ENCODE measurements around the gene CPNE1. TPM values are rescaled to one million over a fixed set of nuclear protein-coding genes. Genes with fewer than 3 reads are reported as not detected.

CPNE1 gene
- total RNA-seq, 4 donors from 2014 or later, result 80.6 to 166 (median 131) TPM

- peak in 1 of 2 donors; percentile 54 for TF ChIP-seq POLR2A (IDR thresholded peaks at IDR 0.05)
- no peak for TF ChIP-seq CTCF (IDR thresholded peaks at IDR 0.05)
- Histone ChIP-seq H3K27me3 (no peaks in the 10 kb centered on the region), H3K9me3 (no peaks in the 10 kb centered on the region), H3K4me3 (replicated peaks in 1 of 3) (peak overlapping the region in 2 of 3 donors; percentile 43 to 46), H3K27ac (peak overlapping the region; percentile 52 to 78 (median 58)), H3K4me1 (peaks cover 32 to 37% of the 10 kb centered on the region in 2 donors), H3K36me3 (no peaks in the 10 kb centered on the region)
- 6 to 12% methylated on average over 33 to 50 of the region's 57 CpGs for WGBS, 2 donors
- peak; percentile 73 to 81 for DNase-seq
- intact Hi-C loops (cut with DNase I), result loop anchor here (2.0 to 5.0 kb wide), 2 partner anchors 48 to 266 kb away; partner anchors contain the start of genes CPNE1 and RBM12
Measured at GRCh38 chr20:35616465-35617396, 48.0 kb downstream of the CPNE1 start.

- Histone ChIP-seq H3K36me3 (no peaks in the 10 kb centered on the region), H3K27ac (peak within 1 kb of the TSS; percentile 58 to 80 (median 78)), H3K27me3 (no peaks in the 10 kb centered on the region), H3K9me3 (no peaks in the 10 kb centered on the region), H3K4me3 (replicated peaks in 1 of 3) (peak within 1 kb of the TSS; percentile 46 to 78 (median 52)), H3K4me1 (peaks cover 32 to 37% of the 10 kb centered on the region in 2 donors)
- intact Hi-C loops (cut with DNase I), result loop anchor here (2.0 to 5.0 kb wide), 2 partner anchors 49 to 266 kb away; partner anchors contain the start of genes CPNE1 and RBM12
- WGBS, 2 donors, result 0 to 2% methylated on average over 4 to 13 of the region's 68 CpGs
- TF ChIP-seq POLR2A (IDR thresholded peaks at IDR 0.05) (peak in 1 of 2 donors; percentile 54), CTCF (IDR thresholded peaks at IDR 0.05) (peak in 1 of 6 experiments; percentile 6)
- peak; percentile 99 for DNase-seq
Measured at GRCh38 chr20:35615667-35616464, 48.8 kb downstream of the CPNE1 start, which contains the start of gene SPAG4. Gene SPAG4, plus strand, starts transcription at chr20:35615829. Its CDS starts 175 bp downstream, at chr20:35616004.

GRCh38 chr20:35611482-35611881 lies 53.2 kb downstream of the CPNE1 start:
- H3K36me3 ChIP-seq, result no peaks in the 10 kb centered on the region
- TF ChIP-seq CTCF (IDR thresholded peaks at IDR 0.05) (no peak), POLR2A (IDR thresholded peaks at IDR 0.05) (no peak)
- peaks cover 6% of the 10 kb centered on the region in 2 donors for H3K4me1 ChIP-seq
- no peak for DNase-seq
- no peaks in the 10 kb centered on the region for H3K27me3 ChIP-seq
- intact Hi-C loops (cut with DNase I), result no loop called here
- WGBS, 2 donors, result 100% methylated on average over 2 of the region's 2 CpGs
- H3K27ac ChIP-seq, result no peak overlapping the region
- no peak overlapping the region for H3K4me3 ChIP-seq (replicated peaks in 1 of 3)
- H3K9me3 ChIP-seq, result no peaks in the 10 kb centered on the region

GRCh38 chr20:35610833-35611427 lies 53.8 kb downstream of the CPNE1 start:
- 92% methylated on average over 6 to 9 of the region's 9 CpGs for WGBS, 2 donors
- Histone ChIP-seq H3K27ac (no peak overlapping the region), H3K36me3 (no peaks in the 10 kb centered on the region), H3K4me1 (peaks cover 6% of the 10 kb centered on the region in 2 donors), H3K27me3 (no peaks in the 10 kb centered on the region), H3K9me3 (no peaks in the 10 kb centered on the region), H3K4me3 (replicated peaks in 1 of 3) (no peak overlapping the region)
- DNase-seq, result no peak
- no peak for TF ChIP-seq POLR2A (IDR thresholded peaks at IDR 0.05)
- intact Hi-C loops (cut with DNase I), result no loop called here
